Parathyroid adenoma (tissue), 2 donors: ENCODE results near the gene SPATA19.

Experiments used
- H2AFZ ChIP-seq: fragments of 300-600 bp; sonication (generic); one replicate; pipeline ENCODE4 v1.7.0; 2017; ENCODE audit warnings: antibody characterized with exemption, mild to moderate bottlenecking
- H3K27ac ChIP-seq: fragments of 300-600 bp; sonication (generic); one replicate; pipeline ENCODE4 v1.7.0; 2017
- H3K27me3 ChIP-seq: fragments of 300-600 bp; sonication (generic); one replicate; pipeline ENCODE4 v1.7.0; 2017; ENCODE audit warnings: low read length; ENCODE audit not compliant: control insufficient read depth, insufficient read depth
- H3K36me3 ChIP-seq: fragments of 300-600 bp; sonication (generic); one replicate; pipeline ENCODE4 v1.7.0; 2017; ENCODE audit warnings: low read length; ENCODE audit not compliant: control insufficient read depth, insufficient read depth
- H3K4me1 ChIP-seq: fragments of 300-600 bp; sonication (generic); one replicate; pipeline ENCODE4 v1.7.0; 2017; ENCODE audit warnings: control low read depth
- H3K4me2 ChIP-seq: fragments of 300-600 bp; sonication (generic); one replicate; pipeline ENCODE4 v1.7.0; 2017; ENCODE audit warnings: low read length
- H3K4me3 ChIP-seq: fragments of 300-600 bp; sonication (generic); one replicate; pipeline ENCODE4 v1.7.0; 2017; ENCODE audit warnings: low read depth, low read length
- H3K79me2 ChIP-seq: fragments of 300-600 bp; sonication (generic); one replicate; pipeline ENCODE4 v1.7.0; 2017; ENCODE audit warnings: control low read depth
- H3K9ac ChIP-seq: fragments of 300-600 bp; sonication (generic); one replicate; pipeline ENCODE4 v1.7.0; 2017; ENCODE audit warnings: mild to moderate bottlenecking
- H3K9me3 ChIP-seq: fragments of 300-600 bp; sonication (generic); one replicate; pipeline ENCODE4 v1.7.0; 2017; ENCODE audit warnings: low read length; ENCODE audit not compliant: control insufficient read depth
- CTCF ChIP-seq: fragments of 300-600 bp; sonication (generic); IDR thresholded peaks from one replicate; pipeline ENCODE4 v1.7.0; 2017; ENCODE audit warnings: antibody characterized with exemption, mild to moderate bottlenecking
- donor health status: primary hyperparathyroidism.

SPATA19 gene

GRCh38 chr11:133828871-133829270 is 16.4 kb downstream of the SPATA19 start:
- Histone ChIP-seq H3K79me2 (no peaks in the 10 kb centered on the region), H3K9ac (no peak overlapping the region), H3K27me3 (no peaks in the 10 kb centered on the region), H3K9me3 (no peaks in the 10 kb centered on the region), H3K36me3 (no peaks in the 10 kb centered on the region), H3K4me2 (no peak overlapping the region), H2AFZ (no peak overlapping the region), H3K27ac (no peak overlapping the region), H3K4me1 (no peaks in the 10 kb centered on the region), H3K4me3 (no peak overlapping the region)
- TF ChIP-seq CTCF = no peak

DNA sequence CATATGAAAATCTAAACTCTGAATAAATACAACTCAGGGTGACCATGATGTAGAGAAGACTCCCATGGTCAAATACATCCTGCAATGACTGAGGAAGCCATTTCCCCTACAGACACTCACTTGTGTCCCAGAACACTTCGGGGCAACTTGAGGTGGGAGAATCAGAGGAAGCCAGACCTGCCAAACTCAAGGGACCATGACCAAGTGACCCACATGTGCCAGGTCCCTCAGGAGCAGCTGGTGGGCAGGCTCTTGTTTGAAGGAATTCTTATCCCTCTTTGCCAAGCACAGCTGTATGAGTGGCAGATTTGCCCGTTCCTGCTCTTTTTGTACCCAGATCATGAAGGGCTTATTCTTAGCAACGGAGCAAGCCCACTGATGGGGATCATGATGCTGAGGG is 17.8 kb downstream of the SPATA19 start:
- H3K9me3 ChIP-seq = no peaks in the 10 kb centered on the region

GRCh38 chr11:133826866-133827265 is 18.4 kb downstream of the SPATA19 start:
- Histone ChIP-seq H3K4me2 (no peak overlapping the region), H3K79me2 (no peaks in the 10 kb centered on the region), H3K4me1 (no peaks in the 10 kb centered on the region), H3K36me3 (no peaks in the 10 kb centered on the region), H3K9me3 (no peaks in the 10 kb centered on the region), H2AFZ (no peak overlapping the region), H3K27ac (no peak overlapping the region), H3K9ac (no peak overlapping the region), H3K4me3 (no peak overlapping the region), H3K27me3 (no peaks in the 10 kb centered on the region)
- TF ChIP-seq CTCF = no peak

More for the DNA sequence above, 17.8 kb downstream of the SPATA19 start:
- TF ChIP-seq CTCF = no peak
- H3K27me3 ChIP-seq = no peaks in the 10 kb centered on the region
- no peak overlapping the region for H2AFZ ChIP-seq
- no peak overlapping the region for H3K4me3 ChIP-seq
- H3K9ac ChIP-seq = no peak overlapping the region
- no peak overlapping the region for H3K27ac ChIP-seq
- H3K4me1 ChIP-seq = no peaks in the 10 kb centered on the region
- H3K4me2 ChIP-seq = no peak overlapping the region
- H3K79me2 ChIP-seq = no peaks in the 10 kb centered on the region
- H3K36me3 ChIP-seq = no peaks in the 10 kb centered on the region

DNA sequence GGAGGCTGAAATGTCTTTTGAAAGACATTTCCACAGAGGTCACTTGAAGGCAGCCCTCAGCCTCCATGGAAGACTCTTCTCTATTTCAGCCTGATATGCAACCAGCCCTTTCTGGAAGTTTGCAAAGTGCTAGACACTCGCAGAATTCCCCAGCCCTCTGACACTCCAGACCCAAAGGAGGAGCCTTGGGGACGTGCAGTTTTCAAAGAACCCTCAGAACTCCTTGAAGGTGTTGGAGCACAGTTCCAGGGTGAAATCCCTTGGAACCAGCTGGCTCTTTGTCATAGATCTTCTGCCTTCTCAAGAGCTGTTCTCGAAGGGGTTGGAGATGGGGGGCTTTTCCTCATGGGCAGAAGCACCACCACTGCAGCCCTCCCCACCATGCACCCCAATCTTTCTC is 19.6 kb downstream of the SPATA19 start:
- H3K36me3 ChIP-seq = no peaks in the 10 kb centered on the region
- H3K9me3 ChIP-seq = no peaks in the 10 kb centered on the region
- H3K9ac ChIP-seq = no peak overlapping the region
- no peak overlapping the region for H3K4me2 ChIP-seq
- no peak overlapping the region for H2AFZ ChIP-seq
- no peak for TF ChIP-seq CTCF
- no peaks in the 10 kb centered on the region for H3K27me3 ChIP-seq
- no peaks in the 10 kb centered on the region for H3K4me1 ChIP-seq
- H3K27ac ChIP-seq = no peak overlapping the region
- no peak overlapping the region for H3K4me3 ChIP-seq
- H3K79me2 ChIP-seq = no peaks in the 10 kb centered on the region

DNA sequence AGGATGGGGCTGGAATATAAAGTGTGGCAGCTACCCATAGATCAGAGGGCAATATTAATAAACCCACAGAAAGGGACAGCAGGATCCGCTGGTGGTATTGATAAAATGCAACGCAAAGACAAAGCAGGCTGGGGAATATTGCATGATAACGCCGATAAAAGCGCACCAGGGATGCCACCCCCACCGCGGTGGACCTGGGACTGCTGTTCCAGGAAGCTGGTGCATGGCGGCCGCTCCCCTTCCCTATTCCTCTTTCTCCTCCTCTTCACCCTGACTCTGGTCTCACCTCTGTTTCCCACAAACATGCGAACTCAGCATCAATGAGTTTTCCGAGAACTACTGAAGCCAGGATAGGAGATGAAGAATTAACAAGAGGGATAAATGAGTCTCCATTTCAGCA is 20.2 kb downstream of the SPATA19 start:
- no peak overlapping the region for H2AFZ ChIP-seq

More for the DNA sequence above, 20.2 kb downstream of the SPATA19 start:
- Histone ChIP-seq H3K79me2 (no peaks in the 10 kb centered on the region), H3K9me3 (no peaks in the 10 kb centered on the region), H3K27me3 (no peaks in the 10 kb centered on the region), H3K9ac (no peak overlapping the region), H3K4me2 (no peak overlapping the region), H3K4me1 (no peaks in the 10 kb centered on the region), H3K36me3 (no peaks in the 10 kb centered on the region), H3K27ac (no peak overlapping the region), H3K4me3 (no peak overlapping the region)
- TF ChIP-seq CTCF = no peak
